ENCODE results near the gene TAB2.
A peak's percentile ranks its signal among the peaks of the same experiment; 100 is the strongest.

TAB2 gene

GRCh38 chr6:149445095-149445466, 127.6 kb downstream of the TAB2 start:
- no peak for TF ChIP-seq CTCF (IDR thresholded peaks at IDR 0.05)
- DNase-seq (ENCODE audit: low spot score): no peak
- no peak overlapping the region for H3K4me3 ChIP-seq

GRCh38 chr6:149445573-149445972, 128.1 kb downstream of the TAB2 start:
- no peak overlapping the region for H3K4me3 ChIP-seq
- no peak for TF ChIP-seq CTCF (IDR thresholded peaks at IDR 0.05)

More at GRCh38 chr6:149445095-149445466, 127.6 kb downstream of the TAB2 start:
- no peak overlapping the region for H3K27ac ChIP-seq

GRCh38 chr6:149446791-149447376, 129.4 kb downstream of the TAB2 start:
- TF ChIP-seq CTCF (IDR thresholded peaks at IDR 0.05): no peak
- Histone ChIP-seq H3K27ac (no peak overlapping the region), H3K4me3 (no peak overlapping the region)
- no peak for DNase-seq (ENCODE audit: low spot score)

More at GRCh38 chr6:149445573-149445972, 128.1 kb downstream of the TAB2 start:
- no peak for DNase-seq (ENCODE audit: low spot score)
- H3K27ac ChIP-seq: no peak overlapping the region

GRCh38 chr6:149448821-149449453, 131.4 kb downstream of the TAB2 start:
- Histone ChIP-seq H3K27ac (no peak overlapping the region), H3K4me3 (no peak overlapping the region)
- DNase-seq (ENCODE audit: low spot score): no peak
- no peak for TF ChIP-seq CTCF (IDR thresholded peaks at IDR 0.05)

- TF ChIP-seq CTCF (IDR thresholded peaks at IDR 0.05): no peak
- DNase-seq (ENCODE audit: low spot score): no peak
- H3K27ac ChIP-seq: no peak overlapping the region
- peak overlapping the region; percentile 66 for H3K4me3 ChIP-seq
Measured at GRCh38 chr6:149449831-149450678, 132.5 kb downstream of the TAB2 start.

- Histone ChIP-seq H3K4me3 (peak overlapping the region; percentile 66), H3K27ac (no peak overlapping the region)
- TF ChIP-seq CTCF (IDR thresholded peaks at IDR 0.05): no peak
- DNase-seq (ENCODE audit: low spot score): no peak
Measured at GRCh38 chr6:149450679-149451375, 133.3 kb downstream of the TAB2 start.

All from coronary artery (tissue), 2 donors.